A673 (cell line): ENCODE measurements around the gene ABHD11. TPM values are rescaled to one million over a fixed set of nuclear protein-coding genes. Genes with fewer than 3 reads are reported as not detected.

Experiments used
- BruUV-seq: library from RNA; stranded (reverse); fragments of 400-500 nt; replicated peaks from 2 replicates; lab custom pipeline; 2021; lab: Mats Ljungman, UMichigan
- CTCF ChIA-PET: fragments of 300-600 bp; sonication (Branson Sonifier 250); formaldehyde crosslinking; loops from one replicate; lab custom pipeline; 2022; ENCODE audit warnings: antibody characterized with exemption; lab: Charles Lee
- POLR2A ChIA-PET: fragments of 300-600 bp; sonication (Branson Sonifier 250); formaldehyde crosslinking; loops from one replicate; lab custom pipeline; 2022; ENCODE audit warnings: antibody characterized with exemption; ENCODE audit not compliant: low non-redundant PET; lab: Charles Lee
- DNase-seq: peaks from one replicate; pipeline ENCODE4 v3.0.0-alpha.2; 2015; ENCODE audit warnings: low spot score
- H3K27ac ChIP-seq: fragments of 200-600 bp; sonication (generic); 2 replicates; pipeline ENCODE4 v1.5.1; 2016; ENCODE audit warnings: mixed run types, low read depth, mild to moderate bottlenecking, mixed read lengths, antibody characterized with exemption, low read length; ENCODE audit not compliant: poor library complexity, severe bottlenecking
- H3K27me3 ChIP-seq: fragments of 200-600 bp; sonication (generic); replicated peaks from 2 replicates; pipeline ENCODE4 v1.6.1; 2017; ENCODE audit warnings: mixed run types, low read depth, mild to moderate bottlenecking, mixed read lengths, antibody characterized with exemption, low read length; ENCODE audit not compliant: insufficient read depth, poor library complexity
- H3K36me3 ChIP-seq: fragments of 200-600 bp; sonication (generic); 2 replicates; pipeline ENCODE4 v1.6.1; 2016; ENCODE audit warnings: mixed run types, mild to moderate bottlenecking, mixed read lengths, antibody characterized with exemption, low read length; ENCODE audit not compliant: insufficient read depth, poor library complexity, severe bottlenecking
- H3K4me1 ChIP-seq: fragments of 200-600 bp; sonication (generic); 2 replicates; pipeline ENCODE4 v1.6.1; 2017; ENCODE audit warnings: mixed run types, mild to moderate bottlenecking, mixed read lengths, antibody characterized with exemption, low read length; ENCODE audit not compliant: insufficient read depth, poor library complexity, severe bottlenecking
- H3K4me3 ChIP-seq: fragments of 200-600 bp; sonication (generic); 2 replicates; pipeline ENCODE4 v1.5.1; 2016; ENCODE audit warnings: low read depth, mixed run types, mild to moderate bottlenecking, mixed read lengths, low read length; ENCODE audit not compliant: poor library complexity, severe bottlenecking
- H3K9me3 ChIP-seq: fragments of 200-600 bp; sonication (generic); 2 replicates; pipeline ENCODE4 v1.6.1; 2016; ENCODE audit warnings: mixed run types, low read depth, mild to moderate bottlenecking, mixed read lengths, antibody characterized with exemption, low read length; ENCODE audit not compliant: poor library complexity, severe bottlenecking
- CTCF ChIP-seq: fragments of 300-800, 200-600 bp; sonication (generic); conservative IDR thresholded peaks from 2 replicates; pipeline ENCODE4 v1.5.1; 2017; ENCODE audit warnings: low read depth, mild to moderate bottlenecking, antibody characterized with exemption, low read length, moderate library complexity, mixed read lengths
- EZH2 ChIP-seq: fragments of 200-600 bp; sonication (generic); IDR thresholded peaks from 2 replicates; pipeline ENCODE4 v1.6.1; 2017; ENCODE audit warnings: borderline replicate concordance, low read depth, mild to moderate bottlenecking, mixed read lengths, antibody characterized with exemption, low read length; ENCODE audit not compliant: poor library complexity, severe bottlenecking
- intact Hi-C: fragments of 100-400 bp; cut with micrococcal nuclease; formaldehyde crosslinking; loops from one replicate; pipeline ENCODE4 v1.10.0; 2022; ENCODE audit not compliant: unreplicated experiment
- total RNA-seq: library from RNA; stranded (reverse); gene quantifications from 2 replicates; pipeline ENCODE4 v1.2.3, GENCODE V29; 2021

Gene ABHD11
- total RNA-seq, 1 experiment from 2014 or later = 22.9 TPM

DNA sequence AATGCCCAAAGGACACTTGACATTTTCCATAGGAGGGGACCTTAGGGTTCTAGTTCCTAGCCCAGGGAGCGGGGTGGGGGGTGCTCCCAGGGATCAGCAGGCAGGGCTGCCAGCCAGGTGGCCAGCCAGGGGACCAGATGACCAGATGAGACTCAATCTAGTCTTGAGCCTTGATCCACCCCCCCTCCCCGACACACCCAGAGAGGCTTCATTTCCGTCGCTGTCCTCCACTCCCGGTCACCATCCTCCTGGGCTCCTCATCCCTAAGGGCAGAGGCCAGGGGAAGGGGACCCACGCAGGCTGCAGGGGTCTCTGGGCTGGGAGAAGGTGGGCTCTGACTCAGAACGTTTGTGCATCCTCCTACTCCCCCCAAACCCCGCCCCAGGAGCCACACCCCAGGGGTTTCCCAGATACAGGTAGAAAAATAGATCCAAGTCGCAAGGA, 20.1 kb downstream of the ABHD11 start:
- H3K27me3 ChIP-seq = no peaks in the 10 kb centered on the region
- intact Hi-C loops = loop anchor here (2.0 to 5.0 kb wide), 3 partner anchors 14 to 51 kb away; partner anchors contain the start of genes ABHD11 and VPS37D
- peaks cover 38% of the 10 kb centered on the region for H3K4me1 ChIP-seq
- CTCF ChIA-PET = no interaction called here
- BruUV-seq = no TSS peak
- POLR2A ChIA-PET = interaction anchor here (0.6 kb wide), 1 partner anchor 89 kb away, joined by 4 read pairs; no protein-coding TSS in a partner anchor
- no peaks in the 10 kb centered on the region for H3K9me3 ChIP-seq
- no peaks in the 10 kb centered on the region for H3K36me3 ChIP-seq
- DNase-seq = no peak
- H3K4me3 ChIP-seq = peak overlapping the region; percentile 99
- TF ChIP-seq EZH2 (no peak), CTCF (no peak)
- peak overlapping the region; percentile 77 for H3K27ac ChIP-seq

- DNase-seq = peak; percentile 83
- Histone ChIP-seq H3K4me1 (peaks cover 38% of the 10 kb centered on the region), H3K36me3 (no peaks in the 10 kb centered on the region), H3K9me3 (no peaks in the 10 kb centered on the region), H3K27ac (peak overlapping the region; percentile 77), H3K27me3 (no peaks in the 10 kb centered on the region), H3K4me3 (peak overlapping the region; percentile 99)
- intact Hi-C loops = loop anchor here (2.0 to 5.0 kb wide), 3 partner anchors 13 to 51 kb away; partner anchors contain the start of genes ABHD11 and VPS37D
- ChIA-PET POLR2A (interaction anchor here (0.6 kb wide), 1 partner anchor 89 kb away, joined by 4 read pairs; no protein-coding TSS in a partner anchor), CTCF (no interaction called here)
- no TSS peak for BruUV-seq
- no peak for TF ChIP-seq EZH2
- no peak for TF ChIP-seq CTCF
Measured at GRCh38 chr7:73717991-73718405, 20.6 kb downstream of the ABHD11 start.

GRCh38 chr7:73717025-73717807, 21.4 kb downstream of the ABHD11 start:
- no peaks in the 10 kb centered on the region for H3K36me3 ChIP-seq
- H3K9me3 ChIP-seq = no peaks in the 10 kb centered on the region
- ChIA-PET POLR2A (no interaction called here), CTCF (interaction anchor here (0.5 kb wide), 1 partner anchor 16 kb away, joined by 5 read pairs; no protein-coding TSS in a partner anchor)
- DNase-seq = no peak
- H3K4me3 ChIP-seq = peak overlapping the region; percentile 99
- peaks cover 40% of the 10 kb centered on the region for H3K4me1 ChIP-seq
- intact Hi-C loops = loop anchor here (5.0 kb wide), 1 partner anchor 50 kb away; the partner anchor contains the start of gene VPS37D
- no TSS peak for BruUV-seq
- TF ChIP-seq CTCF = no peak
- no peak for TF ChIP-seq EZH2
- no peaks in the 10 kb centered on the region for H3K27me3 ChIP-seq
- peak overlapping the region; percentile 77 for H3K27ac ChIP-seq
